ENCODE measurements around the gene SPEG.

GRCh38 chr2:219403861-219404260, 30.8 kb upstream of the SPEG start:
- TF ChIP-seq CTCF (IDR thresholded peaks at IDR 0.05) (no peak), POLR2A (IDR thresholded peaks at IDR 0.05) (no peak)
